GM18502 (cell line): ENCODE results near the gene ABCA9.

ENCODE experiments used
- ATAC-seq: cut with Tn5 transposase; IDR thresholded peaks from one replicate; pipeline ENCODE4 v1.9.1; 2021; ENCODE audit warnings: mild to moderate bottlenecking; ENCODE audit not compliant: unreplicated experiment, poor library complexity

The ABCA9 gene

DNA sequence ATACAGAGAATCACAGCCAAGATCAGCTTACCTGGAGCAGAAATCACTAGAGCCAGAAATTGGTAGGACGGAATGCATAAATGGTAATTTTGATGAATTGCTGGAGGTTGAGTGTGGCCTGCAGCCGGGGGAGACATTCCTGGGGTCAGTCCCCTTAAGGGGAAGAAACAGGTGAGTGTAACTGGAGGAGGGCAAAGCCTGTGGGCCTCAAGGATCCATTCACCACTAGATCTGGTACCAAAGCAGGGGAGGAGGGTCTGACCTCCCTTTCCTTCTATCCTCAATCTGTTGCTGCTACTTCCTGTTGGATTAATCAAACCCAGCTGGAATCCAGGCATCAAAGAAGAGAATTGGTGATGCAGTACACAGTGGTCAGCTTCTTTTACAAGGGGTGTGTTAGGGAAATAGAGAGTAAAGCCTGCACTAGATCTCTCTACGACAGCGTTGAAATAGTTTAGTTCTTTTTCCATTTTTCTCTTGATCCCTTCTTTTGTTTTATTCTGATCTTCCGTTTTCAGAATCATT is 8.6 kb upstream of the ABCA9 start:
- no peak for ATAC-seq

DNA sequence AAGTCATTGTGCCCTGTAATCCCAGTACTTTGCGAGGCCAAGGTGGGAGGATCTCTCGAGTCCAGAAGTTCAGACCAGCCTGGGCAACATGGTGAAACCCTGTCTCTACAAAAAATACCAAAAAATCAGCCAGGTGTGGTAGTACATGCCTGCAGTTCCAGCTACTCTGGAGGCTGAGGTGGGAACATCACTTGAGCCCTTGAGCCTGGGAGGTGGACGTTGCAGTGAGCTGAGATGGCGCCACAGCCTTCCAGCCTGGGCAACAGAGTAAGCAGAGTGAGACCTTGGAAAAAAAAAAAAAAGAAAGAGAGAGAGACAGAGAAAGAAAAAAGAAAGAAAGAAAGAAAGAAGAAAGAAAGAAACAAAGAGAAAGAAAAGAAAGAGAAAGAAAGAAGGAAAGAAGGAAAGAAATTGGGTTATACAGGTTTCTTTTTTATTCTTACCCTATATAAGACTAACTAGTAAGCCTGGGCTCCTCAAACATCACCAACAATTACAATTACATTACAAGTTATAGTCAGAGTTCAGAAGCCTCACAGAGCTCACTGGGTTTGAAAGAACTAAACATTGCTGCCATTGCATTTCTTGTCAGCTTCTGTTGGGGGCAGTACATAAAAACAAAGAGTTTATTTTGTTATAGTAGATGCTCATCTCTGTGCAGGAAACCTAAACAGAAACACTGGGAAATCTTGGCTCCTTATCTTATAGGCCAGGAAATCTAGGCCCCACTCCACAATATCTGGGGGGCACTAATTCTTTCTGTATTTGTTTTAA is 6.7 kb upstream of the ABCA9 start:
- ATAC-seq: no peak

DNA sequence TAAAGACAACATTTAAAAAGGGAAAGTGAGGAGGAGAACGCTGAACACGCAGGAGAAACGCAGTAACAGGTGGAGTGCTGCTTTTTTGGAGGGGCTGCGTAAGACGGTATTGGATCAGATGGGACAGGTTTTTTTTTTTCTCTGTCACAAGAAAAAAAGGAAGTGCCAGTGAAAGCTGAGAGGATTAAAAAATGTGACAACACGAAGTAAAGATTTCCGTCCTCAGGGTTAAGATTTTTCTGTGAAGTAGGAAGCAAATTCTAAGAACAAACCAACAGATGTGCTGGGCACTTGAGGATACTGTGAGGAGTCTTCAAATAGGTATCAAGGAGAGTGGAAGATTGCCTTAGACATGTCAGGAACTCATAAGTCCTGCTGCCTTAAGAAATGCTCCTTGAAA is 5.8 kb upstream of the ABCA9 start:
- ATAC-seq: no peak

DNA sequence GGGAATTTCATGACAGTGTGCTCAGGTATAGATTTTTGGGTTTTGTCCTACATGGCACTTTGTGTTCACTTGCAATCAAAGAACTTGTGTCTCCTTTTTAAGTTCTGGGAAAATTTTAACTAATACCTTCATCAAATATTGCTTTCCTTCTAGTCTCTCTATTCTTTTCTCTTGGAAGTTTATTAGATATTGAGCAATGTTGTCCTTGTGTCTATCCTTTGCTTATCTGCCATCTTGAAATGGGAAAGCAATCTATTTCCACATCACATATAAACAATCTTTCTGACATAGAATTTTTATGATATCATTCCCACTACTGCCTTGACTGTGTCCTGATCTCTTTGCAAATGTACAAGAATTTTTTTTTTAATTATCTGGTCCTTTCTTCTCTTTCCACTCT is 4.4 kb upstream of the ABCA9 start:
- no peak for ATAC-seq

DNA sequence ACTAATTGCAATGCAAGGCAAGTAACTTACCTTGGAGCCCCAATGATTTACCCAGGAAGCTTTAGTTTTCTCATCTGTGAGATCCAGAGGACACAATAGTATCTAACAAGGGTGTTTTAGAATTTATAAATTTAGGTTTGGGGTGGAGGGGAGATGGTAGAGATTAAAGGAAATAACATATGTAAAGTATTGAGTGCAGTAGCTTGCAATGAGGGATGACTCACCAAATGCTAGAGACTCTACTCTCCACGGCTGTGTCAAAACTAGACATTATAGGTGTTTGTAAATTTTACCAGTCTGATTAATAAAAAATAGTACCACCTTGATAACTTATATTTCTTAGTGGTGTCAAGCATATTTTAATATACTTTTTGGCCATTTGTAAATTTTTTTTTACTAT is 3.7 kb upstream of the ABCA9 start:
- ATAC-seq: no peak

DNA sequence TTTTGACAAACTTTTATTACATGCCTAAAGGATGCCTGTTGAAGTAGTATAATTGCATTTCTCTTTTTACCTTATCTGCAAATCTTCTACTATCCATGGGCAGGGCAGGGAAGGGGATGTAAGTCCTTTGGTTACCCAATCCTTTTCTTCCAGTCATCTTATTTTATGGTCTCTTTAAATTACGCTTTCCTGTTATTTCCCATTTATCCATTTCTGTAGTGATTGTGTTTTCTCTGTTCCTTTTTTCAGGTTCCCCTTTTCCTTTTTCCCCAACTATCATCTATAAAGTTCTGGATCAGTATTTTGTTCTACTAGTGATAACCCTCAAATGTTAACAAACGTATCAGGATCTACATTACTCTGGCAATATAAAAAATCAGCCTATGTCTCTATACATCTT is 3.3 kb upstream of the ABCA9 start:
- ATAC-seq: no peak

DNA sequence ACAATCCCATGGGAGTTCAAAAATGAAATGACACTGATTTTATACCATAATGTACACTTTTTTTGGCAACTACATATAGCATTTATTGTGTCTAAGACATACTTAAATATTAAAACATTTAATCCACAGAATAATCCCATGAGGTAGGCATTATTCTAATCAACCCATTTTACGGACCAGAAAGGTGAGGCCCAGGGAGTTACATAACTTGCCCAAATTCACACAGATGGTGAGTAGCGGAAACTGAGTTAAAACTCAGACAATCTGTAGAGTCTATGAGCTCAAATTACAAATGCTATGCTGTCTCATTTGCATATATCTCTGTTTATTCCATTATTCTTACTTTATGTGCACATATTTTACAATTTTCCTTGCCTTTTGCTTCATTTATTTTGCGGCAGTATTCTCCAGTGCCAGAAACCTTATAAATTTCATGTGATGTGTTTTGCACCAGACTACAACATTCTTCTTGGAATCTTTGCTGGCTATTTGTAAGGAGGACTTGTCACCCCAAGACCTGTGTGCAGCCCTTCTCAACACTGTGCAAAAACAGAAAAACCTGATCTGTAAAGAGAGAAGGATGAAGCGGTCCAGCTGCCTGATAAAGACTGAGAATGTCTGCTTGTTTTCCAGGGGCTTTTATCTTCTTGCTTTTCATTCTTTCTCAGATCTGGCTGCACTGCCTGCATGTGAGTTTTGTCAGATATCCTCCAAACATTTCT is 2.3 kb upstream of the ABCA9 start:
- ATAC-seq: no peak

DNA sequence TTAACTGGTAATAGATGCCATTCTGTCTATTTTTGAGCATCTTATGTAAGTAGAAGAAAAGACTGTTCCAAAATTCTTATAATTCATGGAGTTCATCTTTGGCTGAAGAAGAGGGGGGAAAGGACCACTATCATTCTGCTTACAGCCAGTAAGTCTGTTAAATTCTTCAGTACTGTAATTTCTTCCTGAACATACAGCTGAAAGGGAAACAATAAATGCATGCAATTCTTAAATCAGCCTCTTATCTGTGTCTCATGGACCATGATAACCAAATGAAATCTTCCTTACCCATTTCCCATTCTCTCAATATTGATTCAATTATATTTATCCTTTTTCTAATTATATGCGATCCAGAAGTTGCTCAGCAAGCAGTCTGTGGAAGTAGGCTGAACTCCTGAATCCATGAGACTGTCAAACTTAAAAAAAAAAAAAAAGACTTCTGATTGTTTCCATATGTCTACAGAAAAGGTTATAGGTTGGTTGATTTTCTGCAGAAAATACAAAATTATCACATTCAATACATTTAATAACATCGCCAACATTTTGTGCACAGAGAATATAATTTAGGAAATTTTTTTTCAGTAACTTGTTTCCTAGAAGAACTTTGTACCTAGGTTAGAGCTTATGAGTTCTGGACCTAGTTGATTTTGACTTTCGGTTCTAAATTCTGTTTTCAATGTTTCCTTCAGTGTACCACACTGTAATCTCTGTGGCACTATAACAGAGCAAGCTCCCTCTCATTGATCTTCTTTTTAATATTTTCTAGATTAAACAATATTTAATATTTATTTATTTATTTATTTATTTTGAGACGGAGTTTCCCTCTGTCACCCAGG is 1.2 kb upstream of the ABCA9 start:
- ATAC-seq: no peak

DNA sequence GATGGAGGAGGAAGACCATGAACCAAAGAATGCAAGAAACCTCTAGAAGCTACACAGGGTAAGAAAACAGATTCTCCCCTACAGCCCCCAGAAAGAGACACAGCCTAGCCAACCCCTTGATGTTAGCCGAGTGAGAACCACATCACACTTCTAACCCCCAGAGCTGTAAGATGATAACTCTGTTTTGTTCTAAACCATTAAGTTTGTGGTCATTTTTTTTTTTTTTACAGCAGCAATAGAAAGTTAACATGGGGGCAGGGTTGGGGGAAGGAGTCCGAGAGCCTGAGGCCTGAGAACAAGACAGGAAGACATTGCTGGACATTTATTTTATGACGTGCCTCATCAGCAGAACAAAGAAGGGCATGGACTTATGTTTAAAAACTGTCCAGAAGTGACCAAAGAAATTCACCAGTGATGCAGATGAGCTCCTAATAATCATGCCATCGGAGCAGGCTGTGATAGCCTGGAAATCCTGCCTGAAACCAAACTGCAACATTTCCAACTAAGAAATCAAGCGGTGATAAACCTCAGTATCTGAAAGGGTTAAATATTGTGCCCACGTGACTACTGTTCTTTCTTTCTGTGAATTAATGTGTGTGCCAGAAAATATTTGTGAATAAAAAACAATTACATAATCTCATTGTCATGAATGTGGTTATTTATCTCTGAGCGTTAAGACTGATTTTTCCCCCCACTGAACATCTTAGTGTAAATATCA is 1.1 kb downstream of the ABCA9 start:
- ATAC-seq: no peak

DNA sequence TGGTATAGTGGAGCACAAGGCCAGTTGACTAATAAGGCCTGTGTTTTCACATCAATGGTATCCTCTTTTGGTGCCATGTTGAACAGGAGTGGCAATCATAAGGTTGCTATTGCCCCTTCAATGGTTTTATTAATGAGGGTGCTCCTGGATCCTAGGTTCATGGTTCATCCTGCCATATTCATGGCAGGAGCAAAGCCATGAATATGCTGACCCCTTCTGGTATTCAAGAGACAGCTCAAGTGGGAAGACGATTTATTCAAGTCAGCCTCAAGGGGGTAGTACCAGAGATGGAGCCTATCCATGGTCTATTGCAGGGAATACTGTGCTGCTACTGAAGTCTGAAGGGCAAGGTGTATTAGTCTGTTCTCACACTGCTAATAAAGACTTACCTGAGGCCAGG is 2.6 kb downstream of the ABCA9 start:
- no peak for ATAC-seq

DNA sequence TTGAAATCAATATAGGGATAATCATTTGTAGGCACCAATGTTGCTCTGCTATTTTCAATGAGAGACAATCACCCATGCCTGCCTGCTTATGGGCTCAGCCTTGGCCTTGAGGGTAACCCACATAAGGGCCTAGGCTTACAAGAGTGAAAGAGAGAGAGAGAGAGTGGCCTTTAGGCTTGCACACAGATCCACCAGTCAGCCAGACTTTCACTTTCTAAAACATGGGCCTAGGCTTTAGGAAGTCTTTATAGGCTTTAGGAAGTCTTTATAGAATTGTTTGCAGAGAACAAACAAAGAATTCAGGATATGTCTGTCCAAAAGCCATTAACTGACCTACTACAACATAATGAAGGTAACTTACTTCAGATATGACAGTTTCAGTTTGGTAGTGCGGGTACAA is 3.4 kb downstream of the ABCA9 start:
- ATAC-seq: no peak

DNA sequence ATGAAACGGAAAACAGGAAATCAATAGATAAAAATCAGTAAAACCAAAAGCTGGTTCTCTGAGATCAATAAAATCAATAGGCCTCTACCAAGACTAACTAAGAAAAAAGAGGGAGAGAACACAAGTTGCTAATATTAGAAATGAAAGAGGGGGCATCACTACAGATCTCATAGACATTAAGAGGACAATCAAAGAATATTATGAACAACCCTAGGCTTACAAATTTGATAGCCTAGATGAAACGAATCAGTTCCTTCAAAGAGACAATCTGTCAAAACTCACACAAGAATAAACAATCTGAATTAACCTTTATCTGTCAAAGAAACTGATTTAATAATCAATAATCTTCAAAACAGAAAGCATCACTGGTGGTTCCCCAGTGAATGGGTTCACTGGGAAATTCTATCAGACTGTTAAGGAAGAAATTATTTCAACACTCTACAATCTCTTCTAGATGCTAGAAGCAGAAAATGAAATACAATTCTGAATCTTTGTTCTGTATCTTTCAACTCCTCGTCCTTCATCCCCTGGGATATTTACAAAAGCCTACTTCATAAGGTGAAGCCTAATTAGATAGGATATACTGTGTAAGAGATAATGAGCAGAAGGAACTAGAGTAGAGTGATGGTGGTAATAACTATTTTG is 4.4 kb downstream of the ABCA9 start:
- ATAC-seq: no peak

DNA sequence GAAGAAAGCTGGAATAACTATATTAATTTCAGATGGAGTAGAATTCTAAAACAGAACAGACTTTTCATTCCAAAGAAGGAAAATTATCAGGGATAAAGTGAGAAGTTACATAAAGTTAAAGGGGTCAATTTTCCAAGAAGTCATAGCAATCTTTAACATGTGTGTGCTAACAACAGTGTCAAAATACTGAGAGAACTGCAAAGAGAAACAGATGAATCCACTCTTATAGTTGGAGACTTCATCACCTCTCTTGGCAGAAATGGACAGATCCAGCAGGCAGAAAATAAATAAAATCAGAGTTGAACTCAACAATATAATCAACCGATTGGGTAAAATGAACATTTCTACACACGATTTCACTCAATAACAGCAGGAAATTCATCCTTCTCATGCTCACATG is 5.4 kb downstream of the ABCA9 start:
- ATAC-seq: no peak

DNA sequence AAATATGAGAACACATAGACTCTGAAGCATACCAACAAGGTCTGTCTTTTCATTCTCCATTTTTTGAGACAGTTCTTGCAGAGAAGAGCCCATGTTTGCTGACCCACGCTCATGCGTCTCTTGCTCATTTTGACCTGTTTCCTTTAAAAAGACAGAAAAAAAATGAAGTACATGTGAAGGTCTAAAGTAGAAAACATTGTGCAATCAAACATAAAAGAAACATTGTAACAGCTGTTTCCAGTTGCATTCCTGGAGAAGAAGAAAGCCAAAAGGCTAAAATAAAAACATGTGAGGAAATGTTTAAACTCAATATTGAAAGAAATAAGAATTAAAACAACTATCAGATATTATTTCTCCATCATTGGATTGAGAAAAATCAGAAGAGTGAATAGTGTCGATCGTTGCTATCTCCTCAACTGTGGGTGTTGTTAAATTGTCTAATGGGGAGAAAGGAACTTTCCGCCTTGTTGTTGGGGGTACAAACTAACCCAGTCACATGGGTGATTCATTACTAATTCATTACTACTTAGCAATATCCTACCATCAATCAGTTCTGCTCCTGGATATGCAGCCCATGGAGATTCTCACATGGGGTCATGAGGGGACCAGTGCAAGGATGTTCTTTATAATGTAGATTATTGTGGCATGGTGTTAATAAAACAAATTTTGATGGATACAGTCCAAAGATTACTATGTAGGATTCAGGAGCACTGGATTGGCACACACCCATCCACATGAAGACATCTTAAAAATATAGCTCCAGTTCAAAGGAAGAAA is 9.5 kb downstream of the ABCA9 start:
- no peak for ATAC-seq

DNA sequence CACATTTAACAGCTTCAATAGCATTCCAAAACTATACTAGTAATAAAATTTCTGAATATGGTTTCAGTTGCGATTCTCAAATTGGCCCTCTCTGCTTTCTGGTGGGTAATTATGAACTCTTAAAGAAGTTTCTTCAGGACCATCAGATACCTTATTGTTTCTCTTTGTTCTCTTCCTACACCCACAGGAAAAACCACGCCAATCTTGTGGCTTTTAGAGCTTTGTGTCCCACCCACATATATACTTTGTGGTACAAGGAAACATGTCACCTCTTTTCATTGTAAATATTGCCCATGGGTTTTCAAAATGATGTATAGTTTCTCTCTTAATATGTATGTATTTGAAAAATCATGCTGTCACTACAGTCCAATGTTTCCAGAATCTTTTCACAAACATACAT is 12.1 kb downstream of the ABCA9 start:
- no peak for ATAC-seq

DNA sequence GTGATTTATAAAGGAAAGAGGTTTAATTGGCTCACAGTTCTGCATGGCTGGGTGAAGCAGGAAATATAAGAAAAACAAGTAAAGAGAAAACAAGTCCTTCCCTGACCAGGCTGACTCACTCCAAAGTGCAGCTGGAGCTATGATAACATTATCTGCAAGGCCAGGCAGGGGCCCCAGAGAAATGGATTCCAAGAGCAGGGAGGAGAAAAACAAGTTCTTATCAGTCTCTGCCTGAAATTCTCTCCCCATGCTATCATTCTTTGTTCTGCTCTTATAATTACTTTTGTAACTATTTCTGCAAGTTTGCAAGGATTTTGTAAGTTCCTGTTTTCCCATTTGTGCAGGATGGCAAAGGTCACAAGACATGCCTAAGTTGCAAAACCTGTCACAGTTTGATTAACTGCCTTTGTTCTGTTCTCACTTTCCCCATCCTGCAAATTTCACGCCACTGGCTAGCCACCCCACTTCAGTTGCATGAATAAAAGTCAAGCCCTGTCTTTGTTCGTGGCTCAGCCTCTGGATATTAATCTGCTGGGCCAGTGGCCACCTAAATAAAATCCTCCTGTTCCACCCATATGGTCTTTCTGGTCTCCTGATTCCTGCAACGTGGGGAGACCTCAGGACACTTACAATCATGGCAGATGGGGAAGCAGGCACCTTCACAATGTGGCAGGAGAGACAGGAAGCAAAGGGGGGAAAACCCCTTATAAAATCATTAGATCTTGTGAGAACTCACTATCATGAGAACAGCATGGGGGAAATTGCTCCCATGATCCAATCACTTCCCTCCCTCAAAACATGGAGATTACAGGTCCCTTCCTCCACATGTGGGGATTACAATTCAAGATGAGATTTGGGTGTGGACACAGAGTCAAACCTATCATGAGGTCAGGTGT is 13.1 kb downstream of the ABCA9 start:
- ATAC-seq: no peak

DNA sequence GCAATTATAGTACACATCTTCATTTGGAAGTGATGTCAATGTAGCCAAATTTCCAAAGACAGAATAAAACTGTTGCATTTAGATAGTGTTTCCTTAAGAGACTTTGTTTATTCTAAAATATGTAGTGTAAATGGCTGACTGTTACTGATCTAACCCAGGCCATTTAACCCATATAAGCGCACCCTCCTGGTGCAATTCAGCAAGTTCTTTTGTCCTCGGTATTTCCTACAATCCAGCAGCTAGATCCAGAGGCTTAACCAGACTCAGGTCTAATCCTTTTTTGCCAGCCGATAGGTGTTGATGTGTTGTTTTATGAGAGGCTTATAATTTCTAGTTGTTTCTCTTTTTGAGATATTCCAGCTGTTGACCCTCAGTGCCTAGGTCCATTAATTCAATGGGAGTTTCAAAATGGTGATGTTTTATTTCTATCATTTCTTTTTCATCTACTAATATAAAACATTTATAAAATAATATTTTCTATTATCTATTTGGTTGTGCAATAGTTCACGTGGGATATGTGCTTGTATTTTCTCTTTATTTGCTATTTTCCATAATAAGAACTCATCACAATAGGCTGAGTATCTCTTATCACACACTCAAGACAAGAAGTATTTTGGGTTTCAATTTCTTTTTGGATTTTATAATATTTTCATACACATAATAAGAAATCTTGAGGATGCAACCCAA is 14.5 kb downstream of the ABCA9 start:
- no peak for ATAC-seq

DNA sequence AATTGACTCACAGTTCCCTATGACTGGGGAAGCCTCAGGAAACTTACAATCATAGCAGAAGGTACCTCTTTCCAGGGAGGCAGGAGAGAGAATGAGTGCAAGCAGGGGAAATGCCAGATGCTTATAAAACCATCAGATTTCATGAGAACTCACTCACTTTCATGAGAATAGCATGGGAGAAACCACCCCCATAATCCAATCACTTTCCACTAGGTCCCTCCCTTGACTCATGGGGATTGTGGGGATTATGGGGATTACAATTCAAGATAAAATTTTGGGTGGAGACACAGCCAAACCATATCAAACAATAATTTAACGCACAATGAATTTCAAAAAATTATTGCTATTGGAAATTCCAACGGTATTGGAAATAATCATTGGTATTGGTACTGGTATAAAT is 15.1 kb downstream of the ABCA9 start:
- ATAC-seq: no peak
